ENCODE results near the gene MICALL2.

The MICALL2 gene

GRCh38 chr7:1404898-1405548 is 54.2 kb downstream of the MICALL2 start:
- Histone ChIP-seq H3K4me3 (ENCODE audit: low read length) (no peak overlapping the region), H4K20me1 (ENCODE audit: control insufficient read depth, insufficient read depth, low read depth, low read length) (no peaks in the 10 kb centered on the region), H3K9me3 (ENCODE audit: control insufficient read depth, insufficient read depth, low read length) (no peaks in the 10 kb centered on the region), H3K4me1 (ENCODE audit: control insufficient read depth, low read length) (no peaks in the 10 kb centered on the region), H3K36me3 (ENCODE audit: control insufficient read depth, low read length) (no peaks in the 10 kb centered on the region), H3F3A (ENCODE audit: control insufficient read depth, insufficient read depth) (no peaks in the 10 kb centered on the region), H3K9me2 (replicated peaks; ENCODE audit: control insufficient read depth, low read length) (no peaks in the 10 kb centered on the region), H3K79me2 (ENCODE audit: control insufficient read depth, low read length) (no peaks in the 10 kb centered on the region), H3K27me3 (ENCODE audit: control insufficient read depth, low read length) (peaks cover 23% of the 10 kb centered on the region), H3K4me2 (ENCODE audit: low read length) (no peak overlapping the region), H3K27ac (ENCODE audit: low read depth, low read length) (no peak overlapping the region)
- TF ChIP-seq EZH2phosphoT487 (IDR thresholded peaks at IDR 0.05; ENCODE audit: borderline replicate concordance, low read length) (no peak), CTCF (IDR thresholded peaks at IDR 0.05; ENCODE audit: low read depth, low read length, poor library complexity, severe bottlenecking) (no peak)

- Histone ChIP-seq H3K36me3 (ENCODE audit: control insufficient read depth, low read length) (no peaks in the 10 kb centered on the region), H3K4me3 (ENCODE audit: low read length) (no peak overlapping the region), H3K27me3 (ENCODE audit: control insufficient read depth, low read length) (peaks cover 23% of the 10 kb centered on the region), H4K20me1 (ENCODE audit: control insufficient read depth, insufficient read depth, low read depth, low read length) (no peaks in the 10 kb centered on the region), H3K27ac (ENCODE audit: low read depth, low read length) (no peak overlapping the region), H3F3A (ENCODE audit: control insufficient read depth, insufficient read depth) (no peaks in the 10 kb centered on the region), H3K79me2 (ENCODE audit: control insufficient read depth, low read length) (no peaks in the 10 kb centered on the region), H3K4me2 (ENCODE audit: low read length) (no peak overlapping the region), H3K9me3 (ENCODE audit: control insufficient read depth, insufficient read depth, low read length) (no peaks in the 10 kb centered on the region), H3K4me1 (ENCODE audit: control insufficient read depth, low read length) (no peaks in the 10 kb centered on the region), H3K9me2 (replicated peaks; ENCODE audit: control insufficient read depth, low read length) (no peaks in the 10 kb centered on the region)
- TF ChIP-seq EZH2phosphoT487 (IDR thresholded peaks at IDR 0.05; ENCODE audit: borderline replicate concordance, low read length): no peak
- TF ChIP-seq CTCF (IDR thresholded peaks at IDR 0.05; ENCODE audit: low read depth, low read length, poor library complexity, severe bottlenecking): no peak
Measured at GRCh38 chr7:1404460-1404809, 54.8 kb downstream of the MICALL2 start.

GRCh38 chr7:1403638-1404459 is 55.4 kb downstream of the MICALL2 start:
- H3K36me3 ChIP-seq (ENCODE audit: control insufficient read depth, low read length): no peaks in the 10 kb centered on the region
- H3K27me3 ChIP-seq (ENCODE audit: control insufficient read depth, low read length): peaks cover 23% of the 10 kb centered on the region
- no peak overlapping the region for H3K4me2 ChIP-seq (ENCODE audit: low read length)
- H3K9me3 ChIP-seq (ENCODE audit: control insufficient read depth, insufficient read depth, low read length): no peaks in the 10 kb centered on the region
- no peaks in the 10 kb centered on the region for H3K4me1 ChIP-seq (ENCODE audit: control insufficient read depth, low read length)
- no peak overlapping the region for H3K27ac ChIP-seq (ENCODE audit: low read depth, low read length)
- no peaks in the 10 kb centered on the region for H3K79me2 ChIP-seq (ENCODE audit: control insufficient read depth, low read length)
- TF ChIP-seq CTCF (IDR thresholded peaks at IDR 0.05; ENCODE audit: low read depth, low read length, poor library complexity, severe bottlenecking): no peak
- H3K9me2 ChIP-seq (replicated peaks; ENCODE audit: control insufficient read depth, low read length): no peaks in the 10 kb centered on the region
- H3K4me3 ChIP-seq (ENCODE audit: low read length): no peak overlapping the region
- no peaks in the 10 kb centered on the region for H3F3A ChIP-seq (ENCODE audit: control insufficient read depth, insufficient read depth)
- no peaks in the 10 kb centered on the region for H4K20me1 ChIP-seq (ENCODE audit: control insufficient read depth, insufficient read depth, low read depth, low read length)
